K562 (cell line): ENCODE measurements around the gene TMEM200A. TPM values are rescaled to one million over a fixed set of nuclear protein-coding genes. Genes with fewer than 3 reads are reported as not detected.

Experiments
- ATAC-seq: fragments of 200-7000 bp; cut with Tn5 transposase; 3 replicates; pipeline ENCODE4 v1.9.1; 2020; ENCODE audit warnings: moderate library complexity
- BruUV-seq: library from RNA; stranded (reverse); fragments of 400-500 nt; replicated peaks from 2 replicates; lab custom pipeline; 2021; lab: Mats Ljungman, UMichigan
- CTCF ChIA-PET: fragments of 300-600 bp; formaldehyde crosslinking; extraction: SDS; loops from one replicate; lab custom pipeline; 2021; ENCODE audit warnings: low intra/inter-chr PET ratio; lab: Yijun Ruan, JAX
- POLR2A ChIA-PET: fragments of 300-600, 350-650 bp; sonication (Branson Sonifier 250); formaldehyde crosslinking; extraction: SDS; loops from one replicate; lab custom pipeline; 2021; ENCODE audit warnings: antibody characterized with exemption, inconsistent platforms; lab: Yijun Ruan, JAX
- DNase-seq, 4 experiments: peaks; one replicate each; pipeline versions ENCODE4 v3.0.0 to v3.0.0-alpha.2; 2011 to 2018; ENCODE audit warnings: low spot score in 3 of 4, mixed read lengths in 3 of 4; ENCODE audit errors: extremely low read depth in 1 of 4
- FAIRE-seq: peaks from 2 replicates; lab custom pipeline; 2011; peaks lifted over from hg19 to GRCh38; lab: Jason Lieb, UNC
- H2AFZ ChIP-seq: 2 replicates; pipeline ENCODE4 v1.6.0; 2011; ENCODE audit warnings: low read depth, low read length, control low read depth, inconsistent platforms
- H3K27ac ChIP-seq: fragments of 200-600 bp; 3 replicates; pipeline ENCODE4 v1.8.0; 2011; ENCODE audit warnings: low read depth, mild to moderate bottlenecking, control low read depth, inconsistent platforms, low read length, moderate library complexity, mixed read lengths; ENCODE audit errors: extremely low read depth
- H3K27me3 ChIP-seq, 2 experiments: fragments of 300-600 bp in 1 of 2; 2 replicates in 1 of 2; 3 replicates in 1 of 2; pipeline versions ENCODE4 v1.6.0 to v1.8.0; 2011; ENCODE audit warnings: inconsistent platforms in 2 of 2, low read length in 2 of 2, mild to moderate bottlenecking in 1 of 2, mixed read lengths in 1 of 2, moderate library complexity in 1 of 2; ENCODE audit not compliant: control insufficient read depth in 2 of 2, insufficient read depth in 2 of 2
- H3K36me3 ChIP-seq: fragments of 300-600 bp; 3 replicates; pipeline ENCODE4 v1.8.0; 2011; ENCODE audit warnings: mild to moderate bottlenecking, low read length, inconsistent platforms; ENCODE audit not compliant: control insufficient read depth, insufficient read depth
- H3K4me1 ChIP-seq, 2 experiments: fragments of 200-600 bp in 1 of 2; replicated peaks in 1 of 2; 2 replicates in 1 of 2; 3 replicates in 1 of 2; pipeline versions ENCODE4 v1.5.1 to v1.8.0; 2011; ENCODE audit warnings: inconsistent platforms in 2 of 2, low read length in 2 of 2, mild to moderate bottlenecking in 1 of 2, mixed read lengths in 1 of 2, moderate library complexity in 1 of 2; ENCODE audit not compliant: control insufficient read depth in 2 of 2, insufficient read depth in 2 of 2
- H3K4me2 ChIP-seq: 2 replicates; pipeline ENCODE4 v1.6.1; 2011; ENCODE audit warnings: low read length, control low read depth, inconsistent platforms, mixed read lengths; ENCODE audit not compliant: insufficient read depth
- H3K4me3 ChIP-seq: fragments of 200-600 bp; sonication (generic), shearing (Covaris generic); 2 replicates; pipeline ENCODE4 v1.5.1; 2016; ENCODE audit warnings: control low read depth, inconsistent platforms
- H3K79me2 ChIP-seq: fragments of 200-600 bp; 3 replicates; pipeline ENCODE4 v1.8.0; 2011; ENCODE audit warnings: low read length, inconsistent platforms; ENCODE audit not compliant: control insufficient read depth, insufficient read depth
- H3K9ac ChIP-seq, 2 experiments: 2 replicates each; pipeline versions ENCODE4 v1.6.0 to v1.6.1; 2011; ENCODE audit warnings: low read depth in 2 of 2, low read length in 2 of 2, control low read depth in 1 of 2, inconsistent platforms in 1 of 2, mild to moderate bottlenecking in 1 of 2, mixed read lengths in 1 of 2; ENCODE audit not compliant: insufficient read depth in 1 of 2
- H3K9me1 ChIP-seq: one replicate; pipeline ENCODE4 v1.6.0; 2011; ENCODE audit warnings: inconsistent platforms, mild to moderate bottlenecking, low read length, moderate library complexity; ENCODE audit not compliant: control insufficient read depth, insufficient read depth
- H3K9me3 ChIP-seq: replicated peaks from 2 replicates; pipeline ENCODE4 v1.5.1; 2011; ENCODE audit warnings: low read depth, low read length, inconsistent platforms; ENCODE audit not compliant: control insufficient read depth, insufficient read depth
- H4K20me1 ChIP-seq: replicated peaks from 2 replicates; pipeline ENCODE4 v1.6.1; 2011; ENCODE audit warnings: low read length, inconsistent platforms, mixed read lengths; ENCODE audit not compliant: control insufficient read depth, insufficient read depth
- CBX1 ChIP-seq: sonication (generic); IDR thresholded peaks from 2 replicates; pipeline ENCODE4 v1.6.1; 2016; ENCODE audit warnings: antibody characterized with exemption, low read depth, mild to moderate bottlenecking
- CBX2 ChIP-seq: fragments of 200-600 bp; sonication (generic); IDR thresholded peaks from one replicate; pipeline ENCODE4 v1.6.1; 2012; ENCODE audit warnings: mild to moderate bottlenecking, low read length, inconsistent platforms; ENCODE audit not compliant: insufficient read depth, poor library complexity, severe bottlenecking
- E2F5 ChIP-seq: sonication (generic); formaldehyde crosslinking; IDR thresholded peaks from 2 replicates; pipeline ENCODE4 v1.8.0; 2022; ENCODE audit warnings: mild to moderate bottlenecking, missing genetic modification reagents
- NBN ChIP-seq: fragments of 450-650 bp; IDR thresholded peaks from 2 replicates; pipeline ENCODE4 v1.6.1; 2016; ENCODE audit warnings: low read depth, mild to moderate bottlenecking
- PTBP1 ChIP-seq: fragments of 200-400 bp; formaldehyde crosslinking; IDR thresholded peaks from 2 replicates; pipeline ENCODE4 v1.6.1; 2017; ENCODE audit warnings: low read depth, low read length
- PYGO2 ChIP-seq: fragments of 450-650 bp; IDR thresholded peaks from 2 replicates; pipeline ENCODE4 v1.6.1; 2016; ENCODE audit warnings: mild to moderate bottlenecking, missing genetic modification characterization, moderate library complexity, missing compliant biosample characterization
- SAP30 ChIP-seq: fragments of 200-600 bp; sonication (generic); IDR thresholded peaks from 2 replicates; pipeline ENCODE4 v1.6.1; 2012; ENCODE audit warnings: borderline replicate concordance, low read depth, mild to moderate bottlenecking, moderate library complexity, low read length, control low read depth, inconsistent platforms; ENCODE audit not compliant: insufficient read depth, poor library complexity, severe bottlenecking
- TEAD1 ChIP-seq, 2 experiments: fragments of 450-650 bp in 1 of 2; sonication (generic) in 1 of 2; formaldehyde crosslinking; IDR thresholded peaks; 2 replicates each; pipeline versions ENCODE4 v1.4.0 to v1.8.0; 2020 to 2022; ENCODE audit warnings: mild to moderate bottlenecking in 2 of 2, missing genetic modification reagents in 1 of 2
- ZKSCAN3 ChIP-seq: fragments of 250-450 bp; sonication (Bioruptor Pico); IDR thresholded peaks from 2 replicates; pipeline ENCODE4 v1.4.0; 2020
- WGBS: fragments of 100-300 bp; shearing (Covaris generic); methylation state at CpG from one replicate; pipeline ENCODE4 v1.1.6; 2016; ENCODE audit warnings: low coverage, mixed read lengths; ENCODE audit not compliant: insufficient coverage; ENCODE audit errors: missing lambda C conversion rate; 5-methylcytosine and 5-hydroxymethylcytosine counted together
- in situ Hi-C: fragments of 300-500 bp; cut with MboI; formaldehyde crosslinking; loops from 4 replicates; pipeline ENCODE4 v1.15.0; 2018; ENCODE audit warnings: inconsistent platforms, mixed read lengths
- intact Hi-C: fragments of 100-400 bp; cut with micrococcal nuclease; formaldehyde crosslinking; loops from 2 replicates; pipeline ENCODE4 v1.14.2; 2022
- polyA plus RNA-seq, 8 experiments: library from polyadenylated mRNA; depleted of rRNA in 4 of 8; stranded (reverse) in 5 of 8; unstranded in 3 of 8; fragments of >200 nt; fragmentation: Nextera tagmentation in 2 of 8; fragmentation: Illumina TruSeq in 1 of 8; extraction: Ambion mirVana in 2 of 8; extraction: Trizol in 1 of 8; gene quantifications; 2 replicates each; pipeline versions ENCODE4 v1.2.1 to v1.2.3, GENCODE V29; 2011 to 2014; ENCODE audit warnings: inconsistent platforms in 1 of 8, missing spikeins in 1 of 8
- total RNA-seq, 7 experiments: library from RNA; depleted of rRNA in 6 of 7; stranded (reverse); fragments of >200 nt in 6 of 7; fragmentation: Illumina TruSeq in 2 of 7; extraction: Trizol in 2 of 7; gene quantifications; 2 replicates each; pipeline versions ENCODE4 v1.2.1 to v1.2.3, GENCODE V29; 2011 to 2021; ENCODE audit warnings: low replicate concordance in 1 of 7
- TF ChIP-seq, protein P1 (sequence below): fragments of 450-650 bp; IDR thresholded peaks from 2 replicates; pipeline ENCODE4 v1.6.1; 2016; ENCODE audit warnings: antibody characterized with exemption
- TF ChIP-seq, protein P2 (sequence below): fragments of 250-450 bp; sonication (Bioruptor Pico); IDR thresholded peaks from 2 replicates; pipeline ENCODE4 v1.9.0; 2021; ENCODE audit warnings: mild to moderate bottlenecking
- TF ChIP-seq, protein P3 (sequence below): IDR thresholded peaks from 3 replicates; pipeline ENCODE4 v1.6.1; 2011; ENCODE audit warnings: borderline replicate concordance, mild to moderate bottlenecking, moderate library complexity; ENCODE audit not compliant: insufficient read length; ENCODE audit errors: extremely low read depth
- TF ChIP-seq, protein P4 (sequence below): fragments of 250-450 bp; sonication (Bioruptor Pico); IDR thresholded peaks from 2 replicates; pipeline ENCODE4 v1.8.0; 2022; ENCODE audit warnings: moderate library complexity, mild to moderate bottlenecking, inconsistent platforms

The TMEM200A gene
- total and polyA plus RNA-seq, 9 of the 15 experiments (the other 6 are each of a cell fraction or from before 2014, with no cell fraction given), result 0.04 TPM; not detected in 8

DNA sequence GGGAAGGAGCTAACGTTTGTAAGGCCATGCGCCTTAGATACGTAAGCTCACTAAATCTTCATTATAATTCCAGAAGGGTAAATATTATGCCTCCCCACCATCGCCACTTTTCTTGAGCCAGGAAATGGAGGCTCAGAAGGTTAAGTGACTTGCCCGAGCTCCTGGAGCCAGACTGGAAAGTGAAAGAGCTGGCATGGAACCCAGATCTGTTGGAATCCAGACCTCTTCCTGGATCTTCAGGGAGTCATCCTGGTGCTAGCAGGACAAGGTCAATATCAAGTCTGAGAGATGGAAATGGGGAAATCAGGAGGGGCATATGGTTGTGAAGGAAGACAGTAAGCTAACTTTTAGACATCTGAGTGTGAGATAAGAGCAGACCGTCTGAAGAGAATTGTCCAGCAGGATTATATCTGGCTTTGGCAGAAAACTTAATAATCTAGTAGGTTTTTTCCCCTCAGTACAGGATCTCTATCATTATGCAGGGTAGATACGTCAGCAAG lies 6.2 kb downstream of the TMEM200A start:
- intact Hi-C loops, result no loop called here
- WGBS, result 7% methylated on average over 7 of the region's 7 CpGs
- TF ChIP-seq E2F5 (no peak), PYGO2 (no peak), TEAD1 (CRISPR knock-in tag; IDR thresholded peaks at IDR 0.05) (no peak), CBX2 (no peak), CBX1 (no peak), SAP30 (no peak), ZKSCAN3 (CRISPR knock-in tag) (no peak), PTBP1 (no peak), NBN (no peak)
- TF ChIP-seq, protein P1, sequence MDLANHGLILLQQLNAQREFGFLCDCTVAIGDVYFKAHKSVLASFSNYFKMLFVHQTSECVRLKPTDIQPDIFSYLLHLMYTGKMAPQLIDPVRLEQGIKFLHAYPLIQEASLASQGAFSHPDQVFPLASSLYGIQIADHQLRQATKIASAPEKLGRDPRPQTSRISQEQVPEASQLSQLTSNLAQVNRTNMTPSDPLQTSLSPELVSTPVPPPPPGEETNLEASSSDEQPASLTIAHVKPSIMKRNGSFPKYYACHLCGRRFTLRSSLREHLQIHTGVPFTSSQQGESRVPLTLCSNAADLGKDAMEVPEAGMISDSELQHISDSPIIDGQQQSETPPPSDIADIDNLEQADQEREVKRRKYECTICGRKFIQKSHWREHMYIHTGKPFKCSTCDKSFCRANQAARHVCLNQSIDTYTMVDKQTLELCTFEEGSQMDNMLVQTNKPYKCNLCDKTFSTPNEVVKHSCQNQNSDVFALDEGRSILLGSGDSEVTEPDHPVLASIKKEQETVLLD, result no peak
- TF ChIP-seq, protein P2, sequence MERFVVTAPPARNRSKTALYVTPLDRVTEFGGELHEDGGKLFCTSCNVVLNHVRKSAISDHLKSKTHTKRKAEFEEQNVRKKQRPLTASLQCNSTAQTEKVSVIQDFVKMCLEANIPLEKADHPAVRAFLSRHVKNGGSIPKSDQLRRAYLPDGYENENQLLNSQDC, result no peak
- TF ChIP-seq, protein P3, sequence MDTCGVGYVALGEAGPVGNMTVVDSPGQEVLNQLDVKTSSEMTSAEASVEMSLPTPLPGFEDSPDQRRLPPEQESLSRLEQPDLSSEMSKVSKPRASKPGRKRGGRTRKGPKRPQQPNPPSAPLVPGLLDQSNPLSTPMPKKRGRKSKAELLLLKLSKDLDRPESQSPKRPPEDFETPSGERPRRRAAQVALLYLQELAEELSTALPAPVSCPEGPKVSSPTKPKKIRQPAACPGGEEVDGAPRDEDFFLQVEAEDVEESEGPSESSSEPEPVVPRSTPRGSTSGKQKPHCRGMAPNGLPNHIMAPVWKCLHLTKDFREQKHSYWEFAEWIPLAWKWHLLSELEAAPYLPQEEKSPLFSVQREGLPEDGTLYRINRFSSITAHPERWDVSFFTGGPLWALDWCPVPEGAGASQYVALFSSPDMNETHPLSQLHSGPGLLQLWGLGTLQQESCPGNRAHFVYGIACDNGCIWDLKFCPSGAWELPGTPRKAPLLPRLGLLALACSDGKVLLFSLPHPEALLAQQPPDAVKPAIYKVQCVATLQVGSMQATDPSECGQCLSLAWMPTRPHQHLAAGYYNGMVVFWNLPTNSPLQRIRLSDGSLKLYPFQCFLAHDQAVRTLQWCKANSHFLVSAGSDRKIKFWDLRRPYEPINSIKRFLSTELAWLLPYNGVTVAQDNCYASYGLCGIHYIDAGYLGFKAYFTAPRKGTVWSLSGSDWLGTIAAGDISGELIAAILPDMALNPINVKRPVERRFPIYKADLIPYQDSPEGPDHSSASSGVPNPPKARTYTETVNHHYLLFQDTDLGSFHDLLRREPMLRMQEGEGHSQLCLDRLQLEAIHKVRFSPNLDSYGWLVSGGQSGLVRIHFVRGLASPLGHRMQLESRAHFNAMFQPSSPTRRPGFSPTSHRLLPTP, result no peak
- TF ChIP-seq, protein P4, sequence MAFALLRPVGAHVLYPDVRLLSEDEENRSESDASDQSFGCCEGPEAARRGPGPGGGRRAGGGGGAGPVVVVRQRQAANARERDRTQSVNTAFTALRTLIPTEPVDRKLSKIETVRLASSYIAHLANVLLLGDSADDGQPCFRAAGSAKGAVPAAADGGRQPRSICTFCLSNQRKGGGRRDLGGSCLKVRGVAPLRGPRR, result no peak

More for the DNA sequence above, 6.2 kb downstream of the TMEM200A start:
- no peaks in the 10 kb centered on the region for H3K36me3 ChIP-seq
- no peak for ATAC-seq
- in situ Hi-C loops, result no loop called here
- no peaks in the 10 kb centered on the region; a peak in 1 of 5 replicates for H3K27me3 ChIP-seq
- H3K27ac ChIP-seq, result no peak overlapping the region
- H3K4me3 ChIP-seq, result no peak overlapping the region
- no peak overlapping the region for H3K4me2 ChIP-seq
- DNase-seq, result no peak
- no peak overlapping the region for H3K9ac ChIP-seq
- no peaks in the 10 kb centered on the region for H3K9me1 ChIP-seq
- no peaks in the 10 kb centered on the region for H3K9me3 ChIP-seq
- no peaks in the 10 kb centered on the region for H3K79me2 ChIP-seq
- FAIRE-seq, result no peak
- H2AFZ ChIP-seq, result no peak overlapping the region
- ChIA-PET CTCF (no interaction called here), POLR2A (no interaction called here)
- BruUV-seq, result no TSS peak
- H4K20me1 ChIP-seq, result no peaks in the 10 kb centered on the region
- no peaks in the 10 kb centered on the region for H3K4me1 ChIP-seq
